Panc1 (cell line): Measurements from ENCODE around the gene ABCB4. TPM values are rescaled to one million over a fixed set of nuclear protein-coding genes. Genes with fewer than 3 reads are reported as not detected.

Source experiments
- ATAC-seq: fragments of 200-7000 bp; cut with Tn5 transposase; 2 replicates; pipeline ENCODE4 v1.9.1; 2020; ENCODE audit warnings: mild to moderate bottlenecking, moderate library complexity
- BruUV-seq: library from RNA; stranded (reverse); fragments of 400-500 nt; replicated peaks from 2 replicates; lab custom pipeline; 2021; lab: Mats Ljungman, UMichigan
- CTCF ChIA-PET: fragments of 300-600 bp; sonication (Branson Sonifier 250); formaldehyde crosslinking; loops from one replicate; lab custom pipeline; 2022; ENCODE audit warnings: antibody characterized with exemption; lab: Charles Lee
- POLR2A ChIA-PET: fragments of 300-600 bp; sonication (Branson Sonifier 250); formaldehyde crosslinking; loops from one replicate; lab custom pipeline; 2022; ENCODE audit warnings: antibody characterized with exemption; lab: Charles Lee
- DNase-seq: peaks from one replicate; pipeline ENCODE4 v3.0.0-alpha.2; 2010; ENCODE audit warnings: low read depth, low spot score
- H3K27ac ChIP-seq: 2 replicates; pipeline ENCODE4 v1.5.1; 2011; ENCODE audit warnings: mild to moderate bottlenecking, low read length, inconsistent platforms
- H3K27me3 ChIP-seq: fragments of 200-500 bp; sonication (Bioruptor generic); 2 replicates; pipeline ENCODE4 v1.6.0; 2014; ENCODE audit warnings: low read length, inconsistent platforms; ENCODE audit not compliant: control insufficient read depth, insufficient read depth
- H3K36me3 ChIP-seq: fragments of 200-500 bp; sonication (Bioruptor generic); 2 replicates; pipeline ENCODE4 v1.5.1; 2014; ENCODE audit warnings: inconsistent platforms, mild to moderate bottlenecking, low read length, moderate library complexity; ENCODE audit not compliant: control insufficient read depth, insufficient read depth
- H3K4me1 ChIP-seq: 2 replicates; pipeline ENCODE4 v1.5.1; 2011; ENCODE audit warnings: inconsistent platforms, mild to moderate bottlenecking, low read length, moderate library complexity; ENCODE audit not compliant: control insufficient read depth, insufficient read depth
- H3K4me3 ChIP-seq, 2 experiments: 2 replicates each; pipeline ENCODE4 v1.5.1; 2011 to 2012; ENCODE audit warnings: low read depth in 2 of 2, low read length in 2 of 2, mild to moderate bottlenecking in 2 of 2, inconsistent platforms in 1 of 2, moderate library complexity in 1 of 2
- H3K9me3 ChIP-seq: fragments of 200-500 bp; sonication (Bioruptor generic); 2 replicates; pipeline ENCODE4 v1.5.1; 2014; ENCODE audit warnings: low read depth, mild to moderate bottlenecking, inconsistent platforms, low read length, moderate library complexity; ENCODE audit not compliant: control insufficient read depth, insufficient read depth
- CTCF ChIP-seq: fragments of 450-650 bp; IDR thresholded peaks from 2 replicates; pipeline ENCODE4 v1.5.1; 2017; ENCODE audit warnings: mild to moderate bottlenecking
- POLR2AphosphoS5 ChIP-seq: IDR thresholded peaks from 2 replicates; pipeline ENCODE4 v1.6.1; 2012; ENCODE audit warnings: mild to moderate bottlenecking, low read depth, low read length, moderate library complexity
- REST ChIP-seq, 2 experiments: IDR thresholded peaks; 2 replicates each; pipeline ENCODE4 v1.6.1; 2011 to 2012; ENCODE audit warnings: low read depth in 2 of 2, control low read depth in 1 of 2, low read length in 1 of 2, mild to moderate bottlenecking in 1 of 2, moderate library complexity in 1 of 2; ENCODE audit not compliant: insufficient read depth in 1 of 2
- SIN3A ChIP-seq: IDR thresholded peaks from 2 replicates; pipeline ENCODE4 v1.6.1; 2012; ENCODE audit warnings: low read depth, mild to moderate bottlenecking, low read length, moderate library complexity, borderline replicate concordance; ENCODE audit not compliant: insufficient read depth
- TCF7L2 ChIP-seq: IDR thresholded peaks from 2 replicates; pipeline ENCODE4 v1.6.1; 2011; ENCODE audit warnings: mild to moderate bottlenecking, low read depth, low read length, inconsistent platforms
- in situ Hi-C: cut with HindIII; loops from 2 replicates; pipeline ENCODE4 v1.10.0; 2016; ENCODE audit warnings: low sequenced_read_pairs, low pct_unique_long_range_greater_than_20kb
- intact Hi-C: fragments of 100-400 bp; cut with micrococcal nuclease; formaldehyde crosslinking; loops from one replicate; pipeline ENCODE4 v1.10.0; 2022; ENCODE audit not compliant: unreplicated experiment
- total RNA-seq: library from RNA; stranded (reverse); gene quantifications from one replicate; pipeline ENCODE4 v1.2.1, GENCODE V29; 2021; ENCODE audit not compliant: unreplicated experiment

ABCB4 gene
- total RNA-seq, 1 experiment from 2014 or later, result 0.18 TPM

DNA sequence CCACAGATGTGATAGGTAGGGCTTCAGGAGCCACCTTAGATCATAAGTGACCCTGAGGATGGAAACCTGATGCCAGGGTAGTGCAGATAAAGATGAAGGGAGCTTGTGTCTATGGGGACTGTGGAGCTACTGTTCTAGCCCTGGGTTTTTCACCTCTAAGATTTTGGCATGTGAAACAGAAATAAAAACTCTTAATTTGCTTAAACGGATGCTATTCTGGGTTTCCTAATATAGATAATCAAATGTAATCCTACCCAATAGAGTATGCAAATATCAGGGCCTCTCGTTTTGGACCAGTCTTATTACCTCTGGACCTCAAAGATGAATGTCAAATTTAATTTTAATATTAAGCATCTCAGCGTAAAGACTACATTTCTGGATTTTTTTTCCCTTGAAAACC is 49.3 kb downstream of the ABCB4 start:
- POLR2A ChIA-PET, result no interaction called here
- Histone ChIP-seq H3K9me3 (no peaks in the 10 kb centered on the region), H3K4me3 (no peak overlapping the region), H3K27me3 (no peaks in the 10 kb centered on the region; the same call in none of the 2 replicates), H3K27ac (no peak overlapping the region), H3K4me1 (no peaks in the 10 kb centered on the region), H3K36me3 (no peaks in the 10 kb centered on the region)
- ATAC-seq (no peak), DNase-seq (no peak)
- in situ Hi-C loops, result no loop called here
- intact Hi-C loops, result no loop called here
- no TSS peak for BruUV-seq
- CTCF ChIA-PET, result no interaction called here
- TF ChIP-seq POLR2AphosphoS5 (no peak), CTCF (no peak), REST (IDR thresholded peaks at IDR 0.05; ENCODE audit: insufficient read depth in 1 of 2, low read depth in 2 of 2, low read length in 1 of 2) (no peak), TCF7L2 (no peak), SIN3A (no peak)

- Histone ChIP-seq H3K27me3 (no peaks in the 10 kb centered on the region; the same call in none of the 2 replicates), H3K9me3 (no peaks in the 10 kb centered on the region), H3K27ac (no peak overlapping the region), H3K36me3 (no peaks in the 10 kb centered on the region), H3K4me1 (no peaks in the 10 kb centered on the region), H3K4me3 (no peak overlapping the region)
- TF ChIP-seq TCF7L2 (no peak), SIN3A (no peak), REST (IDR thresholded peaks at IDR 0.05; ENCODE audit: insufficient read depth in 1 of 2, low read depth in 2 of 2, low read length in 1 of 2) (no peak), CTCF (no peak), POLR2AphosphoS5 (no peak)
- intact Hi-C loops (no loop called here), in situ Hi-C loops (no loop called here)
- BruUV-seq, result no TSS peak
- DNase-seq (no peak), ATAC-seq (no peak)
- ChIA-PET CTCF (no interaction called here), POLR2A (no interaction called here)
Measured at GRCh38 chr7:87424075-87424474, 51.4 kb downstream of the ABCB4 start.
